NOMO-1 treated with dmso at 0.1 percent for 144 hours (cell line): Measurements from ENCODE around the gene MCM3AP.

Experiments
- DNase-seq: peaks from one replicate; lab custom pipeline; 2025; ENCODE audit not compliant: unreplicated experiment; lab: John Stamatoyannopoulos, UW

MCM3AP gene

DNA sequence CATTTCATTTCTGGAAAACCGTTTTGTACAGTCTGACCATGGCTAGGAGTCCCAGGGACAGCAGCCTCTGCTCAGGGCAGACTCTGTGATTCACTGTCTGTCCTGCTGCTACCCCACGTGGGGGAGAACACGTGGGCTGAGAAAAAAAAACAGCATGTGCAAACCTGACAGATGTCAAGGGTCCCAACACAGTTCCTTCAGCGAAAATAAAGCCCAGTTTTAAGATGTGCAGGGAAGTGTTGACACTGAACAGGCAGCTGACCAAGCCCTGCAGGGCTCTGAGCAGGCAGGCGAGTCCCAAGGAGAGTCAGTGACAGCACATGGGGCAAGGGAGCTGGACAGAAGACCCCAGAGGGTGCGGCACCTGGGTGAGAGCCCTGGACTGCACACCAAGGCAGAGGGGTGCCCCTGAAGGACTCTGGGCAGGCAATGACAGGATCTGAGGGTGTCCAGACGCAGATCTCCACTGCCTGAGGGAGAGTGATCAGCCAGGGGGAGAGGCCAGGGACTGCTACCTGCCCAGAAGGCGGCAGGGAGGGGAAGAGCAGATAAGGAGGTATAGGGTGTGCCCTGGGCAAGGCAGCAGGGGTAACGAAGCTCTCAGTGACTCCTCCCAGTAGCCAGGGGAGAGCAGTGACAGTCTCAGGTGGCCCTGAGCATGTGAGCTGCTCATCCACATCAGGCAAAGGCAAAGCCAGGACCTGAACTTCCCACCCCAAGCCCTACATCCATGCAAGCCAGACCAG, 96.0 kb downstream of the MCM3AP start:
- no peak for DNase-seq

DNA sequence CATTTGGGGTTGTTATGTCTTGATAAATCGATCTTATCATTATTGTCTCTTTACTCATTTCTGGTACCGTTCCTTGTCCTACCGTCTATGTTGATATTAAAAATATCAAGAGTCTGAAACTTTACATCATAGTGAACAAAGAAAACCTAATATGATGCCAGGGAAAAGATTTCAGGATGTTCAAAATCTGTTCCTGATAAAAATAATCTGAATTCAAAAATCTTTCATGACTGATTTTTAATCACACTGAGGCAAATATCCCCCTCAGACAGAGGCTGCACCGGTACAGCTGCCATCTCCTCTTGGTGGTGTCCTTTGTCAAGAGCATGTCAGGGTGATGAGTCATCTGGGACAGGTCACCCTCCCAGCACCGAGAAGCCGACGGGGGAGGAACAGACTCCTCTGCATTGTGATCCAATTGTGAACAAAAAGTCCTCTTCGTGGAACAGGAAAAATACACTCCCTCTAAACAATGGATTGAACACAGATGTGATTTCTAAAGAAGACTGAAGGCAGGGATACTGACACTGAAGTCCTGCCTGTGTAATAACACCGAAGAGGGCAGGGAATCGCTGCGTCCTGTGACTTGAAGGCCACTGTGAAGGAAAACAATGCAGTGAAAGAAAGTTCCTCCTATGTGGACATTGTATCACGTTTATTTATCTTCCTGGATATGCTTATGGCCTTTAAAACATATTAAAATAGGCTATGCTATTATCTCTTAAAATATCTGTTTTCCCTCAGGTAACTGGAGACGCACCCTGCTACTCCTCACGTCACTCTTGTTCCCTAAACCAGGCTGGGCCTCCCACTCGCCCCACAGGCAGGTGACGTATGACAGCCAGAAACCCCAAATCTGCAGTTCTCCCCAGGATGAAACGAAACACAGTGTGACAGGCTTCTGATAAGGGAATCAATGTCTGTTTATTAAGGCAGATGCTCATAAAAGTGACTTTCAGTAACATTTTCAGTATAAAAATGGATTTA, 96.9 kb downstream of the MCM3AP start:
- DNase-seq, result no peak

DNA sequence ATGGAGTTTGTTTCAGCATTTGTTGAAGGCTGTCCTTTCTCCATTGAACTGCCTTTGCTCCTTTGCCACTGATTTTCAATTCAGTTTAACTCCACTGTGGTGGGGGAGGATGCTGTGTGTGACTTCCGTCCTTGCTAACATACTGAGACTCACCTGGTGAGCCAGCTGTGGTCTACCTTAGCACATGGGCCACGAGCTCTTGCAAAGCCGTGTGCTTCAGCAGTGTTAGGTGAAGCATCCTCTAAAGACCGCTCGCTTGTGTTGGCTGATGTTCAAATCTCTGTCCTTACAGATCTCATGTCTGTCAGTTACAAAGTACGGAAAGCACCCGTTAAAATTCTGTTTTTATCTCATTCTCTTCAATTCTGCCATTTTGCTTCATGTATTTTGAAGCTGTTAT, 97.6 kb downstream of the MCM3AP start:
- no peak for DNase-seq

DNA sequence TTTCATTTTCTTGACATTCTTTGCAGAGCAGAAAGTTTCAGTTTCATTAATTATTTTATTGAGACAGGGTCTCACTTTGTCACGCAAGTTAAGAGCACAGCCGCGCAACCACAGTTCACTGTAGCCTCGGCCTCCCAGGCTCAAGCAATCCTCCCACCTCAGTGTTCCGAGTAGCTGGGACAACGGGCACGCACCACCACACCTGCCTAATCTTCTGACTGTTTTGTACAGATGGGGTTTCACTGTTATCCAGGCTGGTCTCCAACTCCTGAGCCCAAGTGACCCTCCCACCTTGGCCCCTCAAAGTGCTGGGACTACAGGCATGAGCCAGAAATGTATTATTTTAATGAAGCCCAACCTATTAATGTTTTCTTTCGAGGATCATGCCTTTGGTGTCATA, 98.2 kb downstream of the MCM3AP start:
- no peak for DNase-seq

GRCh38 chr21:46185716-46186115, 99.7 kb downstream of the MCM3AP start:
- DNase-seq, result no peak
